Right lobe of liver (tissue), 4 donors: ENCODE results near the gene TRHDE.

Experiments
- POLR2A ChIP-seq: fragments of 450-650 bp; IDR thresholded peaks from one replicate; pipeline ENCODE4 v1.6.1; 2017; ENCODE audit warnings: antibody characterized with exemption, mild to moderate bottlenecking
- TF ChIP-seq, protein P1 (sequence below), 4 donors: fragments of 200-600 bp in 3 of 4; fragments of 450-650 bp in 1 of 4; IDR thresholded peaks; one replicate each; pipeline versions ENCODE4 v1.5.1 to v1.8.0; 2016 to 2022; ENCODE audit warnings: antibody characterized with exemption in 4 of 4, mild to moderate bottlenecking in 2 of 4
- donor health status: DM: no; HTN: no; CAD: no.
- donor health status: DM: no; HTN: no; CAD: no.
- donor health status: DM: no; HTN: yes; CAD: no.

GRCh38 chr12:72297666-72298065, 25.5 kb downstream of the TRHDE start:
- TF ChIP-seq, protein P1, sequence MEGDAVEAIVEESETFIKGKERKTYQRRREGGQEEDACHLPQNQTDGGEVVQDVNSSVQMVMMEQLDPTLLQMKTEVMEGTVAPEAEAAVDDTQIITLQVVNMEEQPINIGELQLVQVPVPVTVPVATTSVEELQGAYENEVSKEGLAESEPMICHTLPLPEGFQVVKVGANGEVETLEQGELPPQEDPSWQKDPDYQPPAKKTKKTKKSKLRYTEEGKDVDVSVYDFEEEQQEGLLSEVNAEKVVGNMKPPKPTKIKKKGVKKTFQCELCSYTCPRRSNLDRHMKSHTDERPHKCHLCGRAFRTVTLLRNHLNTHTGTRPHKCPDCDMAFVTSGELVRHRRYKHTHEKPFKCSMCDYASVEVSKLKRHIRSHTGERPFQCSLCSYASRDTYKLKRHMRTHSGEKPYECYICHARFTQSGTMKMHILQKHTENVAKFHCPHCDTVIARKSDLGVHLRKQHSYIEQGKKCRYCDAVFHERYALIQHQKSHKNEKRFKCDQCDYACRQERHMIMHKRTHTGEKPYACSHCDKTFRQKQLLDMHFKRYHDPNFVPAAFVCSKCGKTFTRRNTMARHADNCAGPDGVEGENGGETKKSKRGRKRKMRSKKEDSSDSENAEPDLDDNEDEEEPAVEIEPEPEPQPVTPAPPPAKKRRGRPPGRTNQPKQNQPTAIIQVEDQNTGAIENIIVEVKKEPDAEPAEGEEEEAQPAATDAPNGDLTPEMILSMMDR (IDR thresholded peaks at IDR 0.05): no peak
- TF ChIP-seq POLR2A: no peak
